ENCODE data around the gene EMC7. TPM values are rescaled to one million over a fixed set of nuclear protein-coding genes. Genes with fewer than 3 reads are reported as not detected.

EMC7 gene
- total RNA-seq, 3 donors from 2014 or later: 35.0 to 47.5 (median 44.6) TPM

DNA sequence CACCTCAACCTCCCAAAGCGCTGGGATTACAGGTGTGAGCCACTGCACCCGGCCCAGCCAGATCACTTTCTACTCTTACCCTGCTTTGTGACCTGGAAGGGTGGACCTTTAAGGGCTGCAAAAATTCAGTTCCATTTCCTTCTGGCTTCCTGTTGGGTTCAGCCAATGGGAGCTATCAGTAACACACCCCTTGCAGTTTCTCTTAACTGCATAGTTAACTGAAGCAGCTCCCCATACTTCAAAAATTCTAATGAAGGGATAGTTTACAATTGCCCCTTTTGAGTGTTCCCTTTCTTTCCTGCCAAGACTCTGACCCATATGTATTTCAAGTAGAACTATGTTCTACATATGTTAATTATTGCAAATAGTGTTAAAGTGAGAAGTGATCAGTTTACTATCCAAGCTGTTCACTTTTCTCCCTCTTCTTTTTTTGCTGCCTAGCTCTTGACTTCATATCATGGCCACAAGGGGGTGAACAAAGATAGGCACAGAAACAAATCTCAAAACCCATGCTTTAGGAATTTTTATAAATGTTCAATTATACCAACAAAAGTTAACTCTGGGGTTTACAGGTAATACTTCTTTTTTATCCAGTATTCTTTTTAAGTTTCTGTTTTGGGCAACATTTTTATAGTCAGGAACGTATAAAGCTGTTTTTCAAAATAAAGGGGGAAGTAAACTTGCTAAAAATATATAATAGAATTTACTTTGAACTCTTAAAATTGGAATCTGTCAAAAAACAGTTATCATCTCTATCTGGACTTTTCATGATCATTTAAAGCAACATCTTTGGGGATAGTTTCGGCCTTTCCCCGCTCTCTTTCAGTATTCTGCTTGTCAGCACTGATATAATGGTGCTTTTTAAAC lies 8.4 kb upstream of the EMC7 start:
- no peaks in the 10 kb centered on the region for H3K36me3 ChIP-seq
- H3K27me3 ChIP-seq: no peaks in the 10 kb centered on the region
- TF ChIP-seq POLR2AphosphoS5 (IDR thresholded peaks at IDR 0.05) (no peak), POLR2A (IDR thresholded peaks at IDR 0.05) (no peak)
- TF ChIP-seq, protein P1, sequence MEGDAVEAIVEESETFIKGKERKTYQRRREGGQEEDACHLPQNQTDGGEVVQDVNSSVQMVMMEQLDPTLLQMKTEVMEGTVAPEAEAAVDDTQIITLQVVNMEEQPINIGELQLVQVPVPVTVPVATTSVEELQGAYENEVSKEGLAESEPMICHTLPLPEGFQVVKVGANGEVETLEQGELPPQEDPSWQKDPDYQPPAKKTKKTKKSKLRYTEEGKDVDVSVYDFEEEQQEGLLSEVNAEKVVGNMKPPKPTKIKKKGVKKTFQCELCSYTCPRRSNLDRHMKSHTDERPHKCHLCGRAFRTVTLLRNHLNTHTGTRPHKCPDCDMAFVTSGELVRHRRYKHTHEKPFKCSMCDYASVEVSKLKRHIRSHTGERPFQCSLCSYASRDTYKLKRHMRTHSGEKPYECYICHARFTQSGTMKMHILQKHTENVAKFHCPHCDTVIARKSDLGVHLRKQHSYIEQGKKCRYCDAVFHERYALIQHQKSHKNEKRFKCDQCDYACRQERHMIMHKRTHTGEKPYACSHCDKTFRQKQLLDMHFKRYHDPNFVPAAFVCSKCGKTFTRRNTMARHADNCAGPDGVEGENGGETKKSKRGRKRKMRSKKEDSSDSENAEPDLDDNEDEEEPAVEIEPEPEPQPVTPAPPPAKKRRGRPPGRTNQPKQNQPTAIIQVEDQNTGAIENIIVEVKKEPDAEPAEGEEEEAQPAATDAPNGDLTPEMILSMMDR (IDR thresholded peaks at IDR 0.05): peak in 1 of 3 donors; percentile 39
- no peaks in the 10 kb centered on the region for H3K4me1 ChIP-seq
- no peak overlapping the region for H3K27ac ChIP-seq
- DNase-seq (ENCODE audit: low spot score in 2 of 2): no peak
- intact Hi-C loops (cut with DNase I; ENCODE audit: low total_unique reads): loop anchor here (10.0 kb wide), 1 partner anchor 115 kb away; the partner anchor contains the start of gene EMC4
- H3K4me3 ChIP-seq: no peak overlapping the region
- no peaks in the 10 kb centered on the region for H3K9me3 ChIP-seq

DNA sequence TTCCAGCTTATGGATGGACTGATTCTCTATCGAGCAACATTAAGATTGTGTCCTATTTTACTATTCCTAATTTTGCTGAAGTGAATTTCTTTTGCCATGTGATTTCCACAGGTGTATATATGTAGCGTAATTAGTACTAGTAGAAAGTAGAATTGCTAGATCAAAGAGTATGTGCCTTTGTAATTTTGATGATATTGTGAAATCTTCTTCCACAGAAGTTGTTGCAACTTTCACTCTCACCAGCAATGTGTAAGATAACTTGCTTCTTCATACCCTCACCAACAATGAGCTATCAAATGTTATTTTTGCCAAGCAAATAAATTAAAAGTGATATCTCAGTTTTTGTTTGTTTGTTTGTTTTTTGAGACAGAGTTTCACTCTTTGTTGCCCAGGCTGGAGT lies 5.7 kb upstream of the EMC7 start:
- H3K27ac ChIP-seq: no peak overlapping the region
- no peaks in the 10 kb centered on the region for H3K27me3 ChIP-seq
- intact Hi-C loops (cut with DNase I; ENCODE audit: low total_unique reads): loop anchor here (10.0 kb wide), 1 partner anchor 117 kb away; the partner anchor contains the start of gene EMC4
- no peaks in the 10 kb centered on the region for H3K9me3 ChIP-seq
- peaks cover 0 to 4% of the 10 kb centered on the region in 2 donors for H3K4me1 ChIP-seq
- H3K36me3 ChIP-seq: no peaks in the 10 kb centered on the region
- H3K4me3 ChIP-seq: no peak overlapping the region
- DNase-seq (ENCODE audit: low spot score in 2 of 2): no peak
- TF ChIP-seq, protein P1 (IDR thresholded peaks at IDR 0.05): no peak
- no peak for TF ChIP-seq POLR2A (IDR thresholded peaks at IDR 0.05)
- TF ChIP-seq POLR2AphosphoS5 (IDR thresholded peaks at IDR 0.05): no peak

DNA sequence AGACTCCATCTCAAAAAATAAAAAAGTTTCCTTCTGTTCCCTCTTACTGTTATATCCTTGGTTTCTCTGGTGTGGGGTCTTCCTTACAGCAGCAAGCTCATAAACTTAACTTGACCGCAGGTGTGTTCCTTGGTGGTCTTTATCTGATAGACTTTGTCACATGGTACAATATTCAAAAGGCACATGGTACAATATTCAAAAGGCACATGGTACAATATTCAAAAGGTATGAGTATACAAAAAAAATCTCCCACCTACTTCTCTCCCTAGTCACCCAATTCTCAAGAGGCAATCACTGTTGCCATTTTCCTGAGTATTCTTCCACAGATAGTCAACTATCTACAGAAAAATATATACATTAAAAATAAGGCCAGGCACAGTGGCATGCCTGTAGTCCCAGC lies 4.8 kb upstream of the EMC7 start:
- H3K4me3 ChIP-seq: no peak overlapping the region
- no peaks in the 10 kb centered on the region for H3K9me3 ChIP-seq
- H3K27me3 ChIP-seq: no peaks in the 10 kb centered on the region
- H3K4me1 ChIP-seq: peaks cover 0 to 4% of the 10 kb centered on the region in 2 donors
- DNase-seq (ENCODE audit: low spot score in 2 of 2): no peak
- intact Hi-C loops (cut with DNase I; ENCODE audit: low total_unique reads): loop anchor here (10.0 kb wide), 1 partner anchor 118 kb away; the partner anchor contains the start of gene EMC4
- H3K36me3 ChIP-seq: no peaks in the 10 kb centered on the region
- TF ChIP-seq POLR2AphosphoS5 (IDR thresholded peaks at IDR 0.05) (no peak), POLR2A (IDR thresholded peaks at IDR 0.05) (no peak)
- TF ChIP-seq, protein P1 (IDR thresholded peaks at IDR 0.05): no peak
- no peak overlapping the region for H3K27ac ChIP-seq

DNA sequence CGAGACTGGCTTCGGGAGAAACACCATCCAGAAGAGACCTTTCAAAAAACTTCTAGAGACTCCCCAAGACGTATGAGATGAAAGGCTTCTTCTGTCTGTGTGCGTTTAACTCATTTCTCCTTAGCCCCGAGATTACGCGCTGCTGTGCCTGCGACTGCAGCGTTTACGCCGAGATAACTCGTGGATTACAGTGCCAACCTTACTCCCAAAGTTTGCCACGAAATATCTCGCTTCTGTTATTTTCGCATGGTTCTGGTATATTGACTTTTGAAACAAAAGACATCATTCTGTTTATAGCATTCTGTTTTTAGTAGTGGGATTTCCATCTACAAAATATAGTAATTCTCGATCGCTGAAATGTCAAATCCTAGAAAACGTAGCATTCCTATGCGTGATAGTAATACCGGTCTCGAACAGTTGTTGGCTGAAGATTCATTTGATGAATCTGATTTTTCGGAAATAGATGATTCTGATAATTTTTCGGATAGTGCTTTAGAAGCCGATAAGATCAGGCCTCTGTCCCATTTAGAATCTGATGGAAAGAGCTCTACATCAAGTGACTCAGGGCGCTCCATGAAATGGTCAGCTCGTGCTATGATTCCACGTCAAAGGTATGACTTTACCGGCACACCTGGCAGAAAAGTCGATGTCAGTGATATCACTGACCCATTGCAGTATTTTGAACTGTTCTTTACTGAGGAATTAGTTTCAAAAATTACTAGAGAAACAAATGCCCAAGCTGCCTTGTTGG lies 688 bp upstream of the EMC7 start:
- Histone ChIP-seq H3K9me3 (no peaks in the 10 kb centered on the region), H3K4me3 (peak overlapping the region; percentile 79 to 95 (median 81)), H3K27me3 (no peaks in the 10 kb centered on the region), H3K27ac (peak overlapping the region; percentile 87 to 92), H3K36me3 (no peaks in the 10 kb centered on the region), H3K4me1 (peaks cover 0 to 11% of the 10 kb centered on the region in 2 donors)
- no peak for DNase-seq (ENCODE audit: low spot score in 2 of 2)
- intact Hi-C loops (cut with DNase I; ENCODE audit: low total_unique reads): loop anchor here (10.0 kb wide), 1 partner anchor 122 kb away; the partner anchor contains the start of gene EMC4
- TF ChIP-seq POLR2A (IDR thresholded peaks at IDR 0.05): no peak
- TF ChIP-seq, protein P1 (IDR thresholded peaks at IDR 0.05): no peak
- no peak for TF ChIP-seq POLR2AphosphoS5 (IDR thresholded peaks at IDR 0.05)
